Endothelial cell (in vitro differentiated cells): Measurements from ENCODE around the gene MPV17L2. TPM values are rescaled to one million over a fixed set of nuclear protein-coding genes. Genes with fewer than 3 reads are reported as not detected.

Experiments used
- DNase-seq: peaks from one replicate; pipeline ENCODE4 v3.0.0; 2021; ENCODE audit warnings: low spot score
- H3K27ac Mint-ChIP-seq: one replicate; pipeline ENCODE4 v1.8.0; 2021; ENCODE audit warnings: mixed read lengths, inconsistent platforms; ENCODE audit not compliant: unreplicated experiment
- H3K27me3 Mint-ChIP-seq: one replicate; pipeline ENCODE4 v1.8.0; 2021; ENCODE audit warnings: mild to moderate bottlenecking, moderate library complexity, mixed read lengths, inconsistent platforms; ENCODE audit not compliant: unreplicated experiment
- H3K36me3 Mint-ChIP-seq: one replicate; pipeline ENCODE4 v1.8.0; 2021; ENCODE audit warnings: mild to moderate bottlenecking, low read depth, mixed read lengths, inconsistent platforms; ENCODE audit not compliant: unreplicated experiment
- H3K4me1 Mint-ChIP-seq: one replicate; pipeline ENCODE4 v1.8.0; 2021; ENCODE audit warnings: mild to moderate bottlenecking, mixed read lengths, inconsistent platforms; ENCODE audit not compliant: unreplicated experiment
- H3K4me3 Mint-ChIP-seq: one replicate; pipeline ENCODE4 v1.8.0; 2021; ENCODE audit warnings: mild to moderate bottlenecking, mixed read lengths, inconsistent platforms; ENCODE audit not compliant: unreplicated experiment
- H3K9me3 Mint-ChIP-seq: one replicate; pipeline ENCODE4 v1.8.0; 2021; ENCODE audit warnings: mixed read lengths, inconsistent platforms; ENCODE audit not compliant: unreplicated experiment
- CTCF ChIP-seq: fragments of 200-600 bp; sonication (generic); IDR thresholded peaks from one replicate; pipeline ENCODE4 v1.5.0; 2021; ENCODE audit warnings: antibody characterized with exemption; ENCODE audit not compliant: unreplicated experiment
- total RNA-seq: library from RNA; stranded (reverse); fragmentation: NEBNext Ultra II Directional; extraction: Animal tissue kit (Norgen Biotek cat#: 25700); gene quantifications from one replicate; pipeline ENCODE4 v1.2.1, GENCODE V29; 2021; ENCODE audit not compliant: unreplicated experiment

MPV17L2 gene
- total RNA-seq, 1 donor from 2014 or later, result 17.7 TPM

GRCh38 chr19:18172331-18173053 lies 20.5 kb upstream of the MPV17L2 start:
- no peak overlapping the region for H3K27ac Mint-ChIP-seq
- no peak for DNase-seq
- no peak overlapping the region for H3K4me3 Mint-ChIP-seq
- no peak for TF ChIP-seq CTCF
- no peaks in the 10 kb centered on the region for H3K4me1 Mint-ChIP-seq
- peaks cover under 1% of the 10 kb centered on the region for H3K36me3 Mint-ChIP-seq
- peaks cover 5% of the 10 kb centered on the region for H3K27me3 Mint-ChIP-seq
- no peaks in the 10 kb centered on the region for H3K9me3 Mint-ChIP-seq

- Mint-ChIP-seq H3K27ac (no peak overlapping the region), H3K4me1 (no peaks in the 10 kb centered on the region), H3K27me3 (peaks cover 5% of the 10 kb centered on the region), H3K36me3 (no peaks in the 10 kb centered on the region), H3K4me3 (no peak overlapping the region), H3K9me3 (no peaks in the 10 kb centered on the region)
- DNase-seq, result no peak
- no peak for TF ChIP-seq CTCF
Measured at GRCh38 chr19:18173054-18173571, 19.9 kb upstream of the MPV17L2 start.

- TF ChIP-seq CTCF, result no peak
- Mint-ChIP-seq H3K9me3 (no peaks in the 10 kb centered on the region), H3K27ac (no peak within 1 kb of the TSS), H3K4me1 (no peaks in the 10 kb centered on the region), H3K36me3 (no peaks in the 10 kb centered on the region), H3K27me3 (peaks cover 5% of the 10 kb centered on the region), H3K4me3 (no peak within 1 kb of the TSS)
- no peak for DNase-seq
Measured at GRCh38 chr19:18173572-18174288, 19.3 kb upstream of the MPV17L2 start, which contains the start of gene IFI30. Gene IFI30, plus strand, starts transcription at chr19:18173813. Its CDS starts 29 bp downstream, at chr19:18173842.

- TF ChIP-seq CTCF, result no peak
- Mint-ChIP-seq H3K4me1 (no peaks in the 10 kb centered on the region), H3K36me3 (no peaks in the 10 kb centered on the region), H3K4me3 (no peak overlapping the region), H3K27ac (no peak overlapping the region), H3K9me3 (no peaks in the 10 kb centered on the region), H3K27me3 (peaks cover 5% of the 10 kb centered on the region)
- no peak for DNase-seq
Measured at GRCh38 chr19:18174983-18175382, 18.0 kb upstream of the MPV17L2 start.
